Psoas muscle (tissue), 8 donors: Measurements from ENCODE around the gene LNPEP. TPM values are rescaled to one million over a fixed set of nuclear protein-coding genes. Genes with fewer than 3 reads are reported as not detected.
A peak's percentile ranks its signal among the peaks of the same experiment; 100 is the strongest.
"Not testable (repeated sequence)": the region's sequence is repeated elsewhere in the genome, so short reads cannot be mapped to it uniquely, and the experiment has no call there.

ENCODE experiments used
- ATAC-seq, 4 donors: fragments of 200-7000 bp; cut with Tn5 transposase; one replicate each; pipeline ENCODE4 v1.9.1; 2020; ENCODE audit warnings: moderate library complexity in 3 of 4, mild to moderate bottlenecking in 2 of 4
- DNase-seq, 2 donors: peaks; one replicate each; pipeline ENCODE4 v3.0.0-alpha.2; 2020
- H3K27ac ChIP-seq: fragments of 200-600 bp; one replicate; pipeline ENCODE4 v1.8.0; 2022
- H3K27me3 ChIP-seq, 3 donors: fragments of 200-600 bp in 1 of 3; one replicate each; pipeline versions ENCODE4 v1.6.1 to v1.8.0; 2013 to 2022; ENCODE audit warnings: low read length in 2 of 3, mild to moderate bottlenecking in 2 of 3, moderate library complexity in 1 of 3; ENCODE audit not compliant: insufficient read depth in 3 of 3
- H3K36me3 ChIP-seq, 2 donors: fragments of 200-600 bp in 1 of 2; one replicate each; pipeline versions ENCODE4 v1.6.1 to v1.8.0; 2013 to 2022; ENCODE audit warnings: low read depth in 1 of 2, mild to moderate bottlenecking in 1 of 2, moderate library complexity in 1 of 2; ENCODE audit not compliant: insufficient read depth in 1 of 2
- H3K4me1 ChIP-seq: fragments of 200-600 bp; one replicate; pipeline ENCODE4 v1.8.0; 2022
- H3K4me3 ChIP-seq: fragments of 200-600 bp; one replicate; pipeline ENCODE4 v1.8.0; 2022; ENCODE audit warnings: mild to moderate bottlenecking
- H3K9me3 ChIP-seq: fragments of 200-600 bp; one replicate; pipeline ENCODE4 v1.8.0; 2022
- CTCF ChIP-seq: fragments of 200-600 bp; IDR thresholded peaks from one replicate; pipeline ENCODE4 v1.8.0; 2022; ENCODE audit warnings: antibody characterized with exemption
- WGBS, 3 donors: extraction: QIAGEN DNeasy Blood & Tissue Kit; methylation state at CpG; one replicate each; pipeline versions ENCODE4 v1.1.6 to v1.1.7; 2013; 5-methylcytosine and 5-hydroxymethylcytosine counted together
- intact Hi-C, 2 donors: fragments of 100-400 bp; cut with DNase I; formaldehyde crosslinking; loops; one replicate each; pipeline versions ENCODE4 v1.11.0 to v1.14.2; 2022
- polyA plus RNA-seq, 3 donors: library from polyadenylated mRNA; stranded (reverse); fragments of 200-250 nt; gene quantifications; one replicate each; pipeline ENCODE4 v1.2.3, GENCODE V29; 2013
- total RNA-seq, 4 donors: library from RNA; stranded (reverse); fragmentation: NEBNext Ultra II Directional in 2 of 4; extraction: Animal tissue kit (Norgen Biotek cat#: 25700) in 2 of 4; gene quantifications; one replicate each; pipeline versions ENCODE4 v1.2.1 to v1.2.4, GENCODE V29; 2021 to 2023
- donor health status: healthy with polysubstance abuse.
- donor health status: DM: no; HTN: no; CAD: no; lungs with moderate emphysema.
- donor health status: Bipolar disorder and iron deficiency.
- donor health status: healthy.
- donor health status: DM: yes; HTN: yes; CAD: no.
- donor health status: DM: no; HTN: no; CAD: no.
- donor health status: DM: no; HTN: no; CAD: no.
- donor health status: DM: yes; HTN: yes; CAD: no.

Gene LNPEP
- total and polyA plus RNA-seq, 7 donors = 4.1 to 62.8 (median 30.4) TPM

GRCh38 chr5:97078958-97079743 lies 143.3 kb downstream of the LNPEP start:
- no peaks in the 10 kb centered on the region for H3K4me1 ChIP-seq
- intact Hi-C loops = no loop called here
- H3K4me3 ChIP-seq = no peak overlapping the region
- H3K27me3 ChIP-seq = no peaks in the 10 kb centered on the region
- DNase-seq (no peak), ATAC-seq (peak in 1 of 4 donors; percentile 90)
- H3K9me3 ChIP-seq = no peaks in the 10 kb centered on the region
- no peaks in the 10 kb centered on the region for H3K36me3 ChIP-seq
- 74 to 81% (median 81%) methylated on average over 4 of the region's 4 CpGs for WGBS, 3 donors
- TF ChIP-seq CTCF = no peak
- H3K27ac ChIP-seq = no peak overlapping the region

- ATAC-seq, H3K4me3 ChIP-seq, H3K27ac ChIP-seq, H3K27me3 ChIP-seq, intact Hi-C loops, DNase-seq, H3K4me1 ChIP-seq, H3K9me3 ChIP-seq, H3K36me3 ChIP-seq: not testable (repeated sequence)
- WGBS, 3 donors = 95 to 97% (median 97%) methylated on average over 21 of the region's 21 CpGs
Measured at GRCh38 chr5:97084782-97085458, 149.0 kb downstream of the LNPEP start.

GRCh38 chr5:97085459-97086181 lies 149.7 kb downstream of the LNPEP start:
- no peak overlapping the region for H3K27ac ChIP-seq
- 96 to 99% (median 98%) methylated on average over 20 to 22 of the region's 22 CpGs for WGBS, 3 donors
- no peak for TF ChIP-seq CTCF
- H3K27me3 ChIP-seq = no peaks in the 10 kb centered on the region
- DNase-seq (no peak), ATAC-seq (no peak)
- no peak overlapping the region for H3K4me3 ChIP-seq
- no peaks in the 10 kb centered on the region for H3K9me3 ChIP-seq
- H3K4me1 ChIP-seq = no peaks in the 10 kb centered on the region
- no peaks in the 10 kb centered on the region for H3K36me3 ChIP-seq
- intact Hi-C loops = no loop called here

Other genes starting within 250 kb of the LNPEP start
- 10 to 100 TPM; 28.8 to 54.9 (median 30.7) TPM for gene ERAP1, start 128.1 kb upstream of the LNPEP start, total RNA-seq
- 10 to 100 TPM in 2 of 3 donors, 1 to 10 TPM in 1; 7.4 to 20.5 (median 10.5) TPM for gene ERAP1, start 128.1 kb upstream of the LNPEP start, polyA plus RNA-seq
- gene ERAP2, start 59.6 kb upstream of the LNPEP start, total RNA-seq = 1 to 10 TPM; 3.0 to 6.4 (median 3.2) TPM
- 1 to 10 TPM in 1 of 3 donors, under 1 TPM in 2; 0.23 to 4.4 (median 0.55) TPM for gene ERAP2, start 59.6 kb upstream of the LNPEP start, polyA plus RNA-seq
- not detected for gene LIX1, start 206.5 kb downstream of the LNPEP start, total RNA-seq
- gene LIX1, start 206.5 kb downstream of the LNPEP start, polyA plus RNA-seq = under 1 TPM in 2 of 3 donors, not detected in 1; under 0.01 to 0.03 TPM
- gene RIOK2, start 247.2 kb downstream of the LNPEP start, total RNA-seq = 10 to 100 TPM; 17.4 to 30.4 (median 21.0) TPM
- gene RIOK2, start 247.2 kb downstream of the LNPEP start, polyA plus RNA-seq = 10 to 100 TPM; 10.5 to 19.8 (median 13.3) TPM